CD4-positive, alpha-beta memory T cell (primary cell): Measurements from ENCODE around the gene ATP2B2. TPM values are rescaled to one million over a fixed set of nuclear protein-coding genes. Genes with fewer than 3 reads are reported as not detected.

Source experiments
- CTCF ChIA-PET: fragments of 350-600 bp; sonication (Branson Sonifier 250); formaldehyde crosslinking; loops from one replicate; lab custom pipeline; 2021; ENCODE audit warnings: inconsistent platforms; ENCODE audit not compliant: partially characterized antibody; lab: Charles Lee
- POLR2A ChIA-PET: fragments of 350-600 bp; sonication (Branson Sonifier 250); formaldehyde crosslinking; loops from one replicate; lab custom pipeline; 2021; ENCODE audit not compliant: partially characterized antibody; lab: Charles Lee
- DNase-seq, 5 donors: peaks; one replicate each; pipeline versions ENCODE4 v3.0.0 to v3.0.0-alpha.2; 2020 to 2022; ENCODE audit warnings: mixed read lengths in 1 of 5
- H3K27ac ChIP-seq: one replicate; pipeline ENCODE4 v1.7.0; 2013; ENCODE audit warnings: low read depth, low read length
- H3K27me3 ChIP-seq: 2 replicates; pipeline ENCODE4 v1.7.0; 2013; ENCODE audit warnings: mild to moderate bottlenecking, low read length, moderate library complexity; ENCODE audit not compliant: insufficient read depth
- H3K36me3 ChIP-seq: 2 replicates; pipeline ENCODE4 v1.7.0; 2013; ENCODE audit warnings: mild to moderate bottlenecking, low read length, moderate library complexity; ENCODE audit not compliant: insufficient read depth
- H3K4me1 ChIP-seq: 2 replicates; pipeline ENCODE4 v1.7.0; 2013; ENCODE audit warnings: mild to moderate bottlenecking, low read length, moderate library complexity; ENCODE audit not compliant: insufficient read depth
- H3K4me3 ChIP-seq, 2 donors: one replicate each; pipeline ENCODE4 v1.7.0; 2013; ENCODE audit warnings: low read length in 2 of 2, mild to moderate bottlenecking in 1 of 2
- H3K9me3 ChIP-seq, 2 donors: one replicate each; pipeline ENCODE4 v1.7.0; 2013; ENCODE audit warnings: low read length in 2 of 2, control low read depth in 1 of 2; ENCODE audit not compliant: control insufficient read depth in 1 of 2
- H3K27ac Mint-ChIP-seq, 7 donors: one replicate each; pipeline ENCODE4 v1.8.0; 2020 to 2021; ENCODE audit warnings: mixed read lengths in 7 of 7, mild to moderate bottlenecking in 6 of 7, inconsistent platforms in 3 of 7, moderate library complexity in 3 of 7
- H3K27me3 Mint-ChIP-seq, 2 donors: one replicate each; pipeline ENCODE4 v1.8.0; 2020 to 2021; ENCODE audit warnings: mixed read lengths in 2 of 2
- H3K36me3 Mint-ChIP-seq, 2 donors: one replicate each; pipeline ENCODE4 v1.8.0; 2020 to 2021; ENCODE audit warnings: mixed read lengths in 2 of 2, inconsistent platforms in 1 of 2, mild to moderate bottlenecking in 1 of 2
- H3K4me1 Mint-ChIP-seq, 4 donors: one replicate each; pipeline ENCODE4 v1.8.0; 2020 to 2021; ENCODE audit warnings: mixed read lengths in 4 of 4, mild to moderate bottlenecking in 1 of 4
- H3K4me3 Mint-ChIP-seq, 8 donors: one replicate each; pipeline ENCODE4 v1.8.0; 2020 to 2021; ENCODE audit warnings: mixed read lengths in 8 of 8, mild to moderate bottlenecking in 7 of 8, moderate library complexity in 6 of 8, inconsistent platforms in 3 of 8
- H3K9me3 Mint-ChIP-seq, 8 donors: one replicate each; pipeline ENCODE4 v1.8.0; 2020 to 2021; ENCODE audit warnings: mixed read lengths in 8 of 8, mild to moderate bottlenecking in 5 of 8, inconsistent platforms in 3 of 8, moderate library complexity in 1 of 8
- intact Hi-C: fragments of 100-400 bp; cut with micrococcal nuclease; formaldehyde crosslinking; loops from one replicate; pipeline ENCODE4 v1.15.1; 2023
- polyA plus RNA-seq, 2 donors: library from polyadenylated mRNA; unstranded; fragments of 300-500 nt; fragmentation: Illumina TruSeq; gene quantifications; one replicate each; pipeline ENCODE4 v1.2.3, GENCODE V29; 2021
- total RNA-seq, 2 experiments: library from RNA; stranded (reverse); gene quantifications; one replicate each; pipeline ENCODE4 v1.2.3, GENCODE V29; 2021

The ATP2B2 gene
- total and polyA plus RNA-seq, 4 experiments from 2014 or later, result not detected

DNA sequence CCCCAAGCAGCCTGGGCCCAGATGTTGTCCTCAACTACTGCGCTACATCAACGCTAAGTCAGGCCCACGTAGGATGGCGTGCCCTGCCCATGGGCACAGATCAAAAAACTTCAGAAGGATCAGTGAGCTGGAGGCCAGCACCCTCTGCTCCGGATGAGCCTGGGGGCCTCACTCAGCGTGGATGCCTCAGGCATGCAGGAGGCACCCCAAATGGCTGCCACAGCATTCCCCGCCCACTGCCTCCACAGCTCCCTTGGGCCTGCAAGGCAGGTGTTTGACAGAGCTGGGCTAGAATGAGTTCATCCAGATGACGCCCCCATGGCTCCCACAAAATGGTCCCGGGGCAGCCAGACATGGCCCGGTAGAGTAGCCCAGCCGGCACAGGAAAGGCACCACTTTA lies 7.1 kb downstream of the ATP2B2 start:
- Histone ChIP-seq H3K4me3 (no peak overlapping the region), H3K27ac (no peak overlapping the region), H3K27me3 (no peaks in the 10 kb centered on the region), H3K4me1 (no peaks in the 10 kb centered on the region), H3K9me3 (no peaks in the 10 kb centered on the region), H3K36me3 (no peaks in the 10 kb centered on the region)
- DNase-seq, result no peak
- no peak overlapping the region for H3K4me3 Mint-ChIP-seq
- POLR2A ChIA-PET, result no interaction called here
- H3K27ac Mint-ChIP-seq, result no peak overlapping the region
- CTCF ChIA-PET, result no interaction called here
- peaks cover 0 to 5% (median under 1%) of the 10 kb centered on the region in 4 donors for H3K4me1 Mint-ChIP-seq
- H3K27me3 Mint-ChIP-seq, result peaks cover 0 to 5% of the 10 kb centered on the region in 2 donors
- H3K36me3 Mint-ChIP-seq, result no peaks in the 10 kb centered on the region
- intact Hi-C loops, result no loop called here
- H3K9me3 Mint-ChIP-seq, result no peaks in the 10 kb centered on the region

DNA sequence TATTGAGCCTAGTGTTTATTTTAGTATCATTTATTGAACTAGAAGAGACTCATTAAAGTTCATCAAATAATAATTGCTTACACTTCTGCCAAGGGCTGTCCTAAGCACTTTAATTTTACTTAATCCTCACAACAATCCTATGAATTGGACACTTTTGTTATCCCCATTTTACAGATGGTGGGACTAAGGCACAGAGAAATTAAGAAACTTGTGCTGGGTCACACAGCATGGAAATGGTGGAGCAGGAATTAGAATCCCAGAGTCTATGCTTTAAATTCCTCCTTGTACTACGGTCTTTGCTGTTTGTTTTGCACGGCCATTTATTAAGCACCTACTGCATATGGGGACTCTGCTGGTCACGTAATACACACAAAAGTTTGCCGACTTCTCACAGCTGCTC lies 7.9 kb downstream of the ATP2B2 start:
- Histone ChIP-seq H3K4me3 (no peak overlapping the region), H3K27ac (no peak overlapping the region), H3K4me1 (no peaks in the 10 kb centered on the region), H3K27me3 (no peaks in the 10 kb centered on the region), H3K9me3 (no peaks in the 10 kb centered on the region), H3K36me3 (no peaks in the 10 kb centered on the region)
- Mint-ChIP-seq H3K36me3 (no peaks in the 10 kb centered on the region), H3K27me3 (peaks cover 0 to 3% of the 10 kb centered on the region in 2 donors), H3K4me1 (peaks cover 0 to 5% (median under 1%) of the 10 kb centered on the region in 4 donors), H3K27ac (no peak overlapping the region), H3K4me3 (no peak overlapping the region), H3K9me3 (no peaks in the 10 kb centered on the region)
- CTCF ChIA-PET, result interaction anchor here (1.0 kb wide), 1 partner anchor 153 kb away, joined by 3 read pairs; no protein-coding TSS in a partner anchor
- POLR2A ChIA-PET, result no interaction called here
- intact Hi-C loops, result no loop called here
- no peak for DNase-seq

DNA sequence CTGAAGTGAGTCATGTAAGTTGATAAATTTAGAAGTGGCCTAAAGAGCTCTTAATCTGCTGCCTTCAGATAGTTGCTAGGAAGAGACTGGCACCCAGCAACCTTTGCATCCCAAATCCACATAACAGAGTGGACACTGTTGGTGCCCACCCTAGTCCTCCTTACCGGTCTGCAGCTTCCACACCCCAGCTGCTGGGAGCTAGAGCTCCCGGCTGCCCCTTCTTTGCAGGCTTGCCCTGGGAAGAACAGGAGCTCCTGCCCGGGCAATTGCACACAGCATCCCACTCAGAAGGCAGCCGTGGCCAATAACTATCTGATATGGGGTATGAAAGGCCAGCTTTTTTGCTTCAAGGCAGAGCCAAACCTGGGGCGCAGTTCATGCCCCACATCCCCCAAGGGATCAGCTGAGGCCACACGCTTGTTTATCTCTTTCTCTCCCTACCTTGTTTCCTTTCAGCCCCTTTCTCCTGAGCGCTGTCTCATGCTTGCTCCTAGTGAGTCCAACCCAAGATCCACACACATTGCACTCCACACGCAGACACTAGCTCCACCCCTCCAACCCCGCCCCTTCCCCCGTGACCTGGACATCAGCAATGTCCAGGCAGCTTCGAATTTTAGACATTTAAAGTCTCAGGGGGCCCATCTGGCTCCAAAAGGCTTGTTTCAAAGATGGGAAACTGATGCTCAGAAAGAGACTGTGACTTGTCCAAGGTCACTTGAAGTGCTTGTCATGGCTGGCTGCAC lies 9.1 kb downstream of the ATP2B2 start:
- Mint-ChIP-seq H3K36me3 (no peaks in the 10 kb centered on the region), H3K4me3 (no peak overlapping the region), H3K27ac (no peak overlapping the region), H3K9me3 (no peaks in the 10 kb centered on the region), H3K4me1 (peaks cover 0 to 5% (median under 1%) of the 10 kb centered on the region in 4 donors), H3K27me3 (peaks cover 0 to 3% of the 10 kb centered on the region in 2 donors)
- DNase-seq, result no peak
- CTCF ChIA-PET, result interaction anchor here (1.0 kb wide), 1 partner anchor 152 kb away, joined by 3 read pairs; no protein-coding TSS in a partner anchor
- H3K9me3 ChIP-seq, result no peaks in the 10 kb centered on the region
- POLR2A ChIA-PET, result no interaction called here
- H3K4me1 ChIP-seq, result no peaks in the 10 kb centered on the region
- no peak overlapping the region for H3K4me3 ChIP-seq
- intact Hi-C loops, result no loop called here
- no peaks in the 10 kb centered on the region for H3K36me3 ChIP-seq
- no peaks in the 10 kb centered on the region for H3K27me3 ChIP-seq
- no peak overlapping the region for H3K27ac ChIP-seq

GRCh38 chr3:10495614-10496013 lies 9.8 kb downstream of the ATP2B2 start:
- Histone ChIP-seq H3K9me3 (no peaks in the 10 kb centered on the region), H3K27ac (no peak overlapping the region), H3K36me3 (no peaks in the 10 kb centered on the region), H3K4me3 (no peak overlapping the region), H3K27me3 (no peaks in the 10 kb centered on the region), H3K4me1 (no peaks in the 10 kb centered on the region)
- DNase-seq, result no peak
- POLR2A ChIA-PET, result no interaction called here
- no peak overlapping the region for H3K27ac Mint-ChIP-seq
- H3K4me3 Mint-ChIP-seq, result no peak overlapping the region
- CTCF ChIA-PET, result no interaction called here
- no peaks in the 10 kb centered on the region for H3K36me3 Mint-ChIP-seq
- intact Hi-C loops, result no loop called here
- H3K9me3 Mint-ChIP-seq, result no peaks in the 10 kb centered on the region
- peaks cover 0 to 3% of the 10 kb centered on the region in 2 donors for H3K27me3 Mint-ChIP-seq
- peaks cover 0 to 5% (median under 1%) of the 10 kb centered on the region in 4 donors for H3K4me1 Mint-ChIP-seq

DNA sequence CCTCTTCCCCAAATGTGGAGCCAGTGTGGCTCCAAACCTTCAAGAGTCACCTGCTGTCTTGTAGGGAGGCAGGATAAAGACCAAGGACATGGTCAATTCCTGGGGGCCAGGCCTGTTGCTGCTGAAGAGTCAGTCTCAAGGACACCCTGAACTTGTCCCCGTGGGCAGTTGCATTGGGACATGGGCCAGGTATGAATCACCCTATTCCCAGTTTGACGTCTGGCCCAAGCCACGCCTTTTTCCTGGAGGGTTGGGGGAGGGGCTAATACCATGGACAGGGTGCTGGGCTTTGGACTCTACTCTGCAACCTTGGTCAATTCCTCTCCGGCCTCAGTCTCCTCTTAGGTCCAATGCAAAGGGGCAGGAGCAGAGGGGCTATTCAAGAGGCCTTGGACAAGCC lies 10.4 kb downstream of the ATP2B2 start:
- intact Hi-C loops, result no loop called here
- Mint-ChIP-seq H3K4me3 (no peak overlapping the region), H3K36me3 (no peaks in the 10 kb centered on the region), H3K4me1 (peaks cover 0 to under 1% (median 0%) of the 10 kb centered on the region in 4 donors), H3K27ac (no peak overlapping the region), H3K27me3 (peaks cover 0 to 3% of the 10 kb centered on the region in 2 donors), H3K9me3 (no peaks in the 10 kb centered on the region)
- H3K27me3 ChIP-seq, result no peaks in the 10 kb centered on the region
- H3K36me3 ChIP-seq, result no peaks in the 10 kb centered on the region
- ChIA-PET CTCF (no interaction called here), POLR2A (no interaction called here)
- H3K9me3 ChIP-seq, result no peaks in the 10 kb centered on the region
- no peak for DNase-seq
- H3K4me1 ChIP-seq, result no peaks in the 10 kb centered on the region
- no peak overlapping the region for H3K4me3 ChIP-seq
- no peak overlapping the region for H3K27ac ChIP-seq

DNA sequence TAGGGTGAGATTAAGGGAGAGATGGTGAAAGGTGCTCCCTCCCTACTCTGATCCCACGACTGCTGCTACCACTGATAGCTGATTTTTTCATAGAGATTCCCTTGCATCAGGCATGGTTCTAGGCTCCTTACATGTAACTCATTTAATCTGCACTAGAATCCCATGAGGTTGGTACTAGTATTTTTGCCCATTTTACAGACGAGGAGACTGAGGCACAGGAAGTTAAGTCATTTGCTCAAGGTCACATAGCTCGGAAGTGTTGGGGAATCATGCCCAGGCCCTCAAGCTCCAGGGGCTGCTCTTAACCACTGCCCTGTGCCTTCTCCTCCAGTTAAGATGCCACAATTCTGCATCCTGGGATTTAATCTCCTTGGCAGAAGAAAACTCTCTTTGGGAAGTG lies 11.2 kb downstream of the ATP2B2 start:
- Mint-ChIP-seq H3K36me3 (no peaks in the 10 kb centered on the region), H3K4me3 (no peak overlapping the region), H3K4me1 (no peaks in the 10 kb centered on the region), H3K9me3 (no peaks in the 10 kb centered on the region), H3K27ac (no peak overlapping the region), H3K27me3 (peaks cover 0 to 5% of the 10 kb centered on the region in 2 donors)
- Histone ChIP-seq H3K27ac (no peak overlapping the region), H3K9me3 (no peaks in the 10 kb centered on the region), H3K4me1 (no peaks in the 10 kb centered on the region), H3K36me3 (no peaks in the 10 kb centered on the region), H3K4me3 (no peak overlapping the region), H3K27me3 (no peaks in the 10 kb centered on the region)
- intact Hi-C loops, result no loop called here
- ChIA-PET POLR2A (no interaction called here), CTCF (no interaction called here)
- no peak for DNase-seq

DNA sequence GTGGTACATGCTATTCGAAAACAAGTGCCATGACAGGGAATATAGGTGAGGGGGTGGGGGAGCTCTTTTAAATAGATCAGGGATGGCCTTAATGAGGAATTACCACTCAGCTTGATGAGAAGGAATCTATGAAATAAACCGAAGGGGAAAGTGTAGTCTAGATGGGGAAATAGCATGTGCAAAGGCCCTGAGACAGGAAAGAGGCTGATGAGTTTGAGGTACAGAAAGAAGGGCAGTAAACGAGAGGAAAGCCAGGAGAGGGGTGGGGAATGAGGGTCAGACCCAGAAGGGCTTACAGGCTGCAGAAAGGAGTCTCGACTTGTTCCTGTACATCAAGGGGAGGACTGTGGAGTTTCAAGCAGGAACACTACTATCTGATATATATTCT lies 12.2 kb downstream of the ATP2B2 start:
- peaks cover 0 to 2% of the 10 kb centered on the region in 2 donors for H3K27me3 Mint-ChIP-seq
- H3K9me3 Mint-ChIP-seq, result no peaks in the 10 kb centered on the region
- no peak for DNase-seq
- Histone ChIP-seq H3K9me3 (no peaks in the 10 kb centered on the region), H3K4me3 (no peak overlapping the region), H3K27me3 (no peaks in the 10 kb centered on the region), H3K27ac (no peak overlapping the region), H3K4me1 (no peaks in the 10 kb centered on the region), H3K36me3 (no peaks in the 10 kb centered on the region)
- intact Hi-C loops, result no loop called here
- H3K36me3 Mint-ChIP-seq, result no peaks in the 10 kb centered on the region
- H3K4me3 Mint-ChIP-seq, result no peak overlapping the region
- no peaks in the 10 kb centered on the region for H3K4me1 Mint-ChIP-seq
- ChIA-PET CTCF (no interaction called here), POLR2A (no interaction called here)
- no peak overlapping the region for H3K27ac Mint-ChIP-seq
